ENCODE measurements around the gene HIPK4.
A peak's percentile ranks its signal among the peaks of the same experiment; 100 is the strongest.
"Not testable (repeated sequence)": the region's sequence is repeated elsewhere in the genome, so short reads cannot be mapped to it uniquely, and the experiment has no call there.

The HIPK4 gene

GRCh38 chr19:40390084-40390742, at the start of gene HIPK4:
Gene HIPK4 (minus strand): TSS chr19:40390181. CDS start chr19:40389902, 279 bp downstream.
- no peak for DNase-seq

DNA sequence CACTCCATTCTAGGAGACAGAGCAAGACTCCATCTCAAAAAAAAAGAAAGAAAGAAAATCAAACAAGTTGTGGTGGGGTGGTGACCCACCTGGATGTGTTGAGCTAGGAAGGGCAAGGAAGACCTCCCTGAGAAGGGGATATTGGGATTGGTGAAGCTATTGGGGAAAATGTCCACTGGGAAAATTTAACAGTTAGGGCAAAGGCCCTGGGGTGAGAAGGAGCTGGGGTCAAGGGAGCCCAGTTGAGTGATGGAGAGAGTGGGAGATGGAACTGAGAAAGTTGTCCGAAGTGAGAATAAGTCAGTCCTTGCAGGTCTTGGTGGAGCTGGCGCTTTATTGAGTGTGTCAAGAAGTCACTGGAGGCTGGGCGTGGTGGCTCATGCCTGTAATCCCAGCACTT, 48.3 kb upstream of the HIPK4 start:
- DNase-seq = no peak

DNA sequence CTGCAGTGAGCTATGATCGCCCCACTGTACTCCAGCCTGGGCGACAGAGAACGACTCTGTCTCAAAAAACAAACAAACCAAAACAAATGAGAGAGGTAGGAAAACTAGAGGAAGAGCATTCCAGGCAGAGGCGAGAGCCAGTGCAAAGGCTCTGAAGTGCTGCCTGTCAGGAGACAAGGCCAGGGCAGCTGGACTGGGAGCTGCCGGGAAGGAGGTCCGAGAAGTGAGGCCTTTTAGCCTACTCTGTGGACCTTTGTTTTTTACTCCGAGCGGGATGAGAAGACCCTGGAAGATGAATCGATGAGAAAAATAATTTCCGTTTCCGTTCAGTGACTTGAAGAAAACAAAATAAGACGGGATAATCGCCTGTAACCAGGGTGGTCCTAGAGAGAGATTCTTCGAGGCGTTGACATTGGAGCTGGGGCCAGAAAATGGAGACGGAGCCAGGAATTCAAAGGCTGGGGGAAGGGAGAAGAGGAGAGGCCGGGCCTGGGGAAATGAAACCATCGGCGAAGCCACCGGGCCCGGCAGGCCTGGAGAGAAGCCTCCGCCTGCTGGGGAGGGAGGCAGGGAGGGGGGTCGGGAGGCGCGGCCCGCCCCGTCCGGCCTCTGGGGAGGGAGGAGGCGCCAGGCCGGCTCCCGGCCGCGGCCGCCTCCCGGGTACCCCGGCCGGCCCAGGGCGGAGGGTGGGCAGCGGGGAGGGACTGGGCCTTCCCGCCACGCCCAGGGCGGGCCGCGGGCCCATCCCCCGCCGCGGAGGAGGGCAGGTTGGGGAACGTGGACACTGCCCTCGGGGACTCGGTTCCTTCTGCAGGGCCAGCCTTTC, 43.6 kb upstream of the HIPK4 start:
- DNase-seq = peak; percentile 92

DNA sequence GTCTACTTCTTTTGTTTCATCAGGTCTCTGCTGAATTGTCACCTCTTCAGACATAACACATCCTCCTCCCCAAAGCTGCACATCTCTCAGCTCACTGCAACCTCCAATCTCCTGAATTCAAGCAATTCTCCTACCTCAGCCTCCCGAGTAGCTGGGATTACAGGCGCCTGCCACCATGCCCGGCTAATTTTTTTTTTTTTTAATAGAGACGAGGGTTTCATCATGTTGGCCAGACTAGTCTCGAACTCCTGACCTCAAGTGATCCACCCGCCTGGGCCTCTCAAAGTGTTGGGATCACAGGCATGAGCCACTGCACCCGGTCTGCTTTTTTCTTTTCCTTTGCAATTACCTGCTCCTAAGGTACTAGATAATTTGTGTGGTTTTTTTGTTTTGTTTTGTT, 42.8 kb upstream of the HIPK4 start:
- DNase-seq = not testable (repeated sequence)

- DNase-seq = no peak
Measured at GRCh38 chr19:40431698-40432097, 41.7 kb upstream of the HIPK4 start.

DNA sequence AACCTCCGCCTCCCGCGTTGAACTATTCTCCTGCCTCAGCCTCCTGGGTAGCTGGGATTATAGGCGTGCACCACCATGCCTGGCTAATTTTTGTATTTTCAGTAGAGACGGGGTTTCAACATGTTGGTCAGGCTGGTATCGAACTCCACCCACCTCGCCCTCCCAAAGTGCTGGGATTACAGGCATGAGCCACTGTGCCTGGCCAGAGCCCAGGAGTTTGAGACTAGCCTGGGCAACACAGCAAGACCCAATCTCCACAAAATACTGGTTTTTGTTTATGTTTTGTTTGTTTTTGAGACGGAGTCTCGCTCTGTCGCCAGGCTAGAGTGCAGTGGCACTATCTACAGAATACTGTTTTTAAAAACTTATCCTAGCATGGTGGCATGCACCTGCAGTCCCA, 40.3 kb upstream of the HIPK4 start:
- DNase-seq = not testable (repeated sequence)

DNA sequence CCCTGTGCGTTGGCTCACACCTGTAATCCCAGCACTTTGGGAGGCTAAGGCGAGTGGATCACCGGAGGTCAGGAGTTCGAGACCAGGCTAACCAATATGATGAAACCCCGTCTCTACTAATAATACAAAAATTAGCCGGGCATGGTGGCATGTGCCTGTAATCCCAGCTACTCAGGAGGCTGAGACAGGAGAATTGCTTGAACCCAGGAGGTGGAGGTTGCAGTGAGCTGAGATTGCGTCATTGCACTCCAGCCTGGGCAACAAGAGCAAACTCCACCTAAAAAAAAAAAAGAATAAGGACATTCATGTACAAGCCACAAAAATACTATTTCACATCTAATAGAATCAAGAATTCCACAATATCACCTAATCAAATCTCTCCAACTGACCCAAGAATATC, 38.2 kb upstream of the HIPK4 start:
- not testable (repeated sequence) for DNase-seq

DNA sequence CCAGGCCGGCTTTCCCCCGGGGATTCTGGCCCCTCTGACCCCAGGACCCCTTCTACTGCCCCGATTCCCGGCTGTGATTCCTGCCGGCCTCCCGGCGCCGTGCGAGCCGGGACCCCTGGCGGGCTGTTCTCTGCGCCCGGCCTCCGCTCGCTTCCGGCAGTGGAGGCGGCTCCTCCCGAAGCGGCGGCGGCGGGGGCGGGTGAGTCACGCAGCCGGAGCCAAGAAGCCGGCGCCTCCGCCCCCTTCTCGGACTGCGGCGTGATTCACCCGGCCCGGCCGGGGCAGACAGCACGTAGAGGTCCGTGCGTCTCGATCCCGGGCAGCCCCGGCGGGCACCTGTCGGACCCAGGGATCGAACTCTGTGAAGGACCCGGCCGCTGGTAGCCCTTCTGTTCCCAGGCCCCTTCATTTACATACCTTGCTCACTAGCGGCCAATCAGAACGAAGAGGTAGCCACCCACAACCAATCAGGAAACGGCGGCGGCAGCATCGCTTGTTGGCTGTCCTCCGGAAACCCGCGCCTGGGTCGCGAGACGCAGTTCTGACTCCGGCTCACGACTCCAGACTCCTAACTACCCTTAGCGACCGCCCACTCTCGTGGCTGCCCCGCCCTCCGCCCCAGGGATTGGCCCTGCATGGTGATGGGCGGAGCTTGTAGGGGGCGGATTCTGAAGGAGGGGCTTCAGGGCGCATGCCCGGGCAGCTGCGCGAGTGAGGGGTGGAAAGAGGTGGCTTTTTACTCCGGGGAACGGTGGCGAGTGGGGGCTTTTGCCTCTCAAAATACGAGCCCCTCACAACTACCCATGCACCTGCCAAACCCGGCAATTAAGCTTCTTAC, 35.7 kb upstream of the HIPK4 start, which contains the start of gene SERTAD1:
TSS of gene SERTAD1 (minus strand) at position 543 of the 838 bp plus-strand sequence. CDS start 2,446 bp downstream, outside the sequence.
- peak; percentile 99 for DNase-seq

DNA sequence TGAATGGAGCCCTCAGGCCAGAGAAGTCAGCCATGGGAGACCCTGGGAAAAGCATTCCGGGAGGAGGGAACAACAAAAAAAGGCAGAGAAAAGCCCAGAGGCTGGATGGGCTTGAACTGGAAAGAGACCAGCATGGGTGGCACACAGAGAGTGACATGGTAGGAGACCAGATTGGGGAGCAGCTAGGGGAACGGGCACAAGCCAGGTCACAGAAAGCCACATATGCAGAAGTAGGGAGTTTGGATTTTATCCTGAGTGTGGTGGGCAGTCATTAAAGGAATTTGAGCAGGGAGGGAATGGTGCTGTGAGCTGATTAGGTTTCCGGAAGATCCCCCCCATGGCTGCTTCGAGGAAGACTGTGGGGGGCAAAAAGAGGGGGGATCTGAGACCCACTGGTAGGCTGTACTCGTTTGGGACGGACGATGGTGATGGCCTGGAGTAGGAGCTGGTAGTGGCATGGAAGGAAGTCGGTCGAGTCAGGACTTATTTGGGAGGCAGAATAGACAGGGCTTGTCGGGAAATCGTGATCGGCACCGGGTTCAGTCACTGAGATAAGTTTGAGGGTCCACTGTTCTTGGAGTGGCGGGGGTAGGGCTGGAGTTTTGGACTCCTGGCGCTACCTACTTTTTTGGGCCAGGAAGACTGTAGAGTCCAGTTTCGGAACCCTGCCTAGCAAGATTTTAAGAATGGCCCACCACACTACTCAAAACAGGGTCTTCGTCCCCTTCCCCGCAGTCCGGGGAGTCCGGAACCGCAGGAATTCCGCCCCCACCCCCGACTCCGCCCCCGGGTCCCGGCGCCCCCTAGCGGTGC, 34.9 kb upstream of the HIPK4 start:
- DNase-seq = peak; percentile 24

DNA sequence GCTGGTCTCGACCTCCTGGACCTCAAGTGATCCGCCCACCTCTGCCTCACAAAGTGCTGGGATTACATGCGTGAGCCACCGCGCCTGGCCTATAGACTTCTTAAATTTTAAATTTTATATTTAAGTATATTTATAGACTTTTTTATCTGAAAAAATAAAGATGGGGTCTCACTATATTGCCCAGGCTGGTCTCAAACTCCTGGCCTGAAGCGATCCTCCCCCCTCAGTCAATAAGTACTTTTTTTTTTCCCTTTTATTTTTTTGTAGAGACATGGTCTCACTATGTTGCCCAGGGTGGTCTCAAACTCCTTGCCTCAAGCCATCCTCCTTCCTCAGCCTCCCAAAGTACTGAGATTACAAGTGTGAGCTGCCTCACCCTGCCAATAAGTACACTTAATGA, 34.0 kb upstream of the HIPK4 start:
- DNase-seq = no peak

DNA sequence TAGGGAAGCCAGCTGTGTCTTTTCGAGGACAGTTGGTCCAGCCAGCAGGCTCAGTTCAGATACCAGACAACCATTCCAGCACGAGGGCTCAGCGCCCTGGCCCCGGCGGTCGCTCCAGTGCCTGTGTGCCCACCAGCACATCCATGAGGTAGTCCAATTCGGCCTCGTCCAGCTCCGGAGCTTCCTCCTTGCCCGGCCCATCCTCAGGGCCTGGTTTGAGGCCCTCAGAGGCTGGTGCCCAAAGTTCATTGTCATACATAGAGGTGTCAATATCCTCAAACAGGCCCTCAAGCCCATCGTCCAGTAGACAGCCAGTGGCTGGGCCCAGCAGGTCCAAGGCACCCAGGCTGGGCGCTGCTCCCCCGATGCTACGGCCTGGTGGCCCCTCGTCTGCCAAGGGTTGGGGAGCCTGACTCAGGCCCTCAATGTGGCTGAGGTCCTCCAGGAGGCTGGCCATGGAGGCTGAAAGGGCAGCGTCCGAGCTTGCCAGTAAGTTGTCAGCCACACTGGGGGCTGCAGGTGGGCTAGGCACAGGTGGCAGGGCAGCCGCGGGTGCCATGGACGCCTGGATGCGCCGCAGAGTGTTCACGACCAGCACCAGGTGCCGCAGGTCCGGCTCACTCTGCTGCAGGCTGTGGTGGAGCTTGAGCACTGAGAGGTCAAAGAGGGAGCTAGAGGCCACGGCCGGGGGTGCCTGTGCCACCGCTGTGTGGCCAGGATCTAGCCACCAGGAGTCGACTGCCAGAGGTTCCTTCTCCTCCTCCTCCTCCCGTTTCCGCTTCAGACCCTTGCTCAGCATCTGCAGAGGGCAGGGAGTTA, 33.0 kb upstream of the HIPK4 start:
- DNase-seq = no peak

- DNase-seq = no peak
Measured at GRCh38 chr19:40421993-40422747, 32.2 kb upstream of the HIPK4 start.

- peak; percentile 88 for DNase-seq
Measured at GRCh38 chr19:40420766-40421765, 31.1 kb upstream of the HIPK4 start.

GRCh38 chr19:40420451-40420765, 30.4 kb upstream of the HIPK4 start:
- DNase-seq = no peak

GRCh38 chr19:40419780-40420179, 29.8 kb upstream of the HIPK4 start:
- no peak for DNase-seq

GRCh38 chr19:40419066-40419612, 29.2 kb upstream of the HIPK4 start:
- DNase-seq = no peak

DNA sequence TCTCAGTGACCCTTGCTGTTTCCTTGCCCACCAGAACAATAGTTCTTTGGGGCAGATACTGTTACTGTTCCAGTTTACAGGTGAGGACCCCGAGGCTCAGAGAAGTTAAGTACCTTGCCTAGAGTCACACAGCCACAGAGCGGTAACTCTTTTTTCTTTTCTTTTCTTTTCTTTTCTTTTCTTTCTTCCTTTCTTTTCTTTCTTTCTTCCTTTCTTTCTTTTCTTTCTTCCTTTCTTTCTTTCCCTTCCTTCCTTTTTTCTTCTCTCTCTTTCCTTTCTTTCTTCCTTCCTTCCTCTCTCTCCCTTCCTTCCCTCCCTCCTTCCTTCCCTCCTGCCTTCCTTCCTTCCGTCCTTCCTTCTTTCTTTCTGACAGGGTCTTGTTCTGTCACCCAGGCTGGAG, 28.1 kb upstream of the HIPK4 start:
- no peak for DNase-seq

- DNase-seq = no peak
Measured at GRCh38 chr19:40417643-40417981, 27.6 kb upstream of the HIPK4 start.

- DNase-seq = peak; percentile 9
Measured at GRCh38 chr19:40416918-40417642, 27.1 kb upstream of the HIPK4 start.

All from fibroblast of upper back skin (primary cell).